ENCODE measurements around the gene S1PR2.
"Not testable (repeated sequence)": the region's sequence is repeated elsewhere in the genome, so short reads cannot be mapped to it uniquely, and the experiment has no call there.

Gene S1PR2

DNA sequence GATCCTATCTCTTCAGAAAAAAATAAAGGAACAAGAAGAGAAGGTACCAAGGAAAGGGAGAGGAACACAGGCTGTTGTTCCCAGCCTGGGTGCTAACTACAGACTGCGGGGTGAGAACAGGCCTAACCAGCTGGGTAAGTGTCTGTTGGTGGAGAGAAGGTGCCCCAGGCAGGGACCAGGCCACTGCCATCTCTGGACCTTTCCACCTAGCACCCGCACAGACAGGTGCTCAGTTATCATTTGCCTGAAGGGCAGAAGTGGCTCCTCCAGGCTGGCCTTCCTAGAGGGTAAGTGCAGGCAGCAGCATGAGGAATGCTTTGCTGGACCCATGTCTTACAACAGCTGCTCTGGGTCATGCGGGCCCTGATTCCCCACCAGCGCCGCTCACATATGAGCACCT lies 46.5 kb downstream of the S1PR2 start:
- no peak for DNase-seq

DNA sequence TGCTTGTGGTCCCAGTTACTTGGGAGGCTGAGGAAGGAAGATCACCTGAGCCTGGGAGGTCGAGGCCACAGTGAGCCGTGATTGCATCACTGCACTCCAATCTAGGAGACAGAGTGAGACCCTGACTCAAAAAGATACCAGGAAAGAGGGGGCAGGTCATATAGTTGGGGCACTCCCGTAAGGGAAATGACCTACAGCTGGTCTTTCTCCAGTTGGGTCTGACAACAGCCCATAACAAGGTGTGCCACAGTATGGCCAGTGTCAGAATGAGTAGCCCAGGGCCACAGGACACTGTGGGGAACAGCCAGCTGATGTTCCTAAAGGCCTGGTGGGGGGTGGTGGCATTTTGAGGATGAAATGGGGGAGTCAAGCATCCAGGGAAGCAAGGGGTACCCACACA lies 47.2 kb downstream of the S1PR2 start:
- no peak for DNase-seq

GRCh38 chr19:10182847-10183246 lies 48.3 kb downstream of the S1PR2 start:
- no peak for DNase-seq

GRCh38 chr19:10182076-10182475 lies 49.1 kb downstream of the S1PR2 start:
- DNase-seq: no peak

DNA sequence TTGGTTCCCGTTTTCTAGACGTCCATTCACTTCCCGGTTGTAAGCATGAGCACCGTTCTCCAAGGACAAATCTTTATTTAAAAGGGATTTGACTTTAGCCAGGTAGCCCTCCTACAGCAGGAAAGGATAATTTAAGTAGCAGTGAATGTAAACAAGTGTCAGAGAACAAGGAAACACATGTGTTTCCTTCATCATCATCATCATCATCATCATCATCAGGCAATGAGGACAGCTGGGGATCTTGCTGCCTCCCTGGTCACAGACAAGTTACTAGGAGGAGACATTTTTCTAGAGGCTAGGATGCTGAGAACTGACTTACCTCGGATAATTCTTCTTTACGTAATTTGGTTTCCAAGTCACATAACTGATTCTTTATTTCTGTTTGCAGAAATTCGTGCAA lies 50.7 kb downstream of the S1PR2 start:
- no peak for DNase-seq

- not testable (repeated sequence) for DNase-seq
Observed at GRCh38 chr19:10180024-10180423, 51.1 kb downstream of the S1PR2 start.

DNA sequence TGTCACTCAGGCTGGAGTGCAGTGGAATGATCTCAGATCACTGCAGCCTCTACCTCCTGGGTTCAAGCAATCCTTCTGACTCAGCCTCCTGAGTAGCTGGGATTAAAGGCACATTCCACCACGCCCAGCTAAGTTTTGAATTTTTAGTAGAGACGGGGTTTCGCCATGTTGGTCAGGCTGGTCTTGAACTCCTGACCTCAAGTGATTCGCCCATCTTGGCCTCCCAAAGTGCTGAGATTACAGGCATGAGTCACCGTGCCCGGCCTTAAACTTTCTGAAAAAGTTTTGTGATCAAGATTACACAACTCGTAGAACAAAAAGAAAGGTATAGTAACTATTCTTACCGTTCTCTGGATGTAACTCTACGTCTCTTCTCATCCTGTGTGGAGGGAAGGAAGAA lies 57.6 kb downstream of the S1PR2 start:
- peak; percentile 65 for DNase-seq

All from NCI-H226 (cell line).